ENCODE measurements around the gene INPP4A.

Gene INPP4A

GRCh38 chr2:98438190-98439133 lies 6.2 kb upstream of the INPP4A start:
- no peak for DNase-seq

- no peak for DNase-seq
Measured at GRCh38 chr2:98441706-98442450, 2.8 kb upstream of the INPP4A start.

- no peak for DNase-seq
Measured at GRCh38 chr2:98442488-98442887, 2.2 kb upstream of the INPP4A start.

GRCh38 chr2:98445177-98445682 lies 572 bp downstream of the INPP4A start:
- peak; percentile 72 for DNase-seq

- DNase-seq, result no peak
Measured at GRCh38 chr2:98445683-98446581, 1.3 kb downstream of the INPP4A start.

- DNase-seq, result no peak
Measured at GRCh38 chr2:98446850-98447249, 2.2 kb downstream of the INPP4A start.

- no peak for DNase-seq
Measured at GRCh38 chr2:98448441-98449145, 3.9 kb downstream of the INPP4A start.

GRCh38 chr2:98452396-98453027 lies 7.9 kb downstream of the INPP4A start:
- no peak for DNase-seq

GRCh38 chr2:98453083-98453482 lies 8.4 kb downstream of the INPP4A start:
- DNase-seq, result no peak

GRCh38 chr2:98453531-98453930 lies 8.9 kb downstream of the INPP4A start:
- DNase-seq, result no peak

GRCh38 chr2:98454073-98454472 lies 9.4 kb downstream of the INPP4A start:
- DNase-seq, result no peak

GRCh38 chr2:98454500-98455235 lies 10.0 kb downstream of the INPP4A start:
- DNase-seq, result no peak

GRCh38 chr2:98455494-98455976 lies 10.9 kb downstream of the INPP4A start:
- DNase-seq, result no peak

- no peak for DNase-seq
Measured at GRCh38 chr2:98457045-98457696, 12.5 kb downstream of the INPP4A start.

- DNase-seq, result no peak
Measured at GRCh38 chr2:98458207-98458606, 13.5 kb downstream of the INPP4A start.

GRCh38 chr2:98458667-98459380 lies 14.2 kb downstream of the INPP4A start:
- no peak for DNase-seq

GRCh38 chr2:98459496-98460175 lies 15.0 kb downstream of the INPP4A start:
- no peak for DNase-seq

- DNase-seq, result no peak
Measured at GRCh38 chr2:98460573-98461497, 16.2 kb downstream of the INPP4A start.
